RKO (cell line): ENCODE results near the gene IGSF3.
"Not testable (repeated sequence)": the region's sequence is repeated elsewhere in the genome, so short reads cannot be mapped to it uniquely, and the experiment has no call there.

Experiments
- DNase-seq: peaks from one replicate; pipeline ENCODE4 v3.0.0-alpha.2; 2016; ENCODE audit warnings: low spot score

IGSF3 gene

DNA sequence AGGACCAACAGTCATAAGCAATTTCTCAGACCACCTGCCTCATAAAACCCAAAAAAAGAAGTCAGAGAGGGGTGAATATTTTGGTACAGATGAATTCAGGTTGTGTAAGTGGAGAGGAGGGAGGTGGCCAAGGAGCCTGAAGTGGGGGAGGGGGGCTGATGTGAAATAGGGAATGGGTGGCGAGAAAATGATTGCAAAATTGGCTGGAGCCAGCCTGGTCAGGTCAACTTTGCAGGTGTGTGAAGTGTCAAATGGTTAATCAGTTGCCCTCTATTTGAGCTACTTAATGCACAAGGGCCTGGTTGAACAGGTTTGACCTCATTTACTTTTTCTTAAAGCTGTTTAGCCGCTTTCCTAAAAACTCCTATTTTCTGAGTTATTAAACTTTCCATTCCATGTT lies 38.1 kb downstream of the IGSF3 start:
- DNase-seq = not testable (repeated sequence)

DNA sequence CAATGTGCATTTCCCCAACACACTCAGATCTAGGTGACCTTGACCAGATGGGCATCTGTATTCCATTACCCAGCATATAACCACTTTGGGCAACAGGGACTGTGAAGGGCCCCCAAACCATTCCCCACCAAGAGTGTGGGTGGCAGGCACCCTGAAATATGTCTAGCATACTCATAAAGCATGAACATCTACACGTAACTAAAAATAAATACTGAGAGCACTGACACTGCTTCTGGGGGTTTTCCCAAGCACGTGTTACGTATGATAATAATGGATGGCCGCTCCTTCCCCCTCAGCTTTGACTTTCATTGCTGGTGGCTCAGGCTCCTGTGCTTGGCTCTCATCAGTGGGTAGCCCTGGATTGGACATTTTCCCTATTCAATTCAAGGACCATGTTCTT lies 39.1 kb downstream of the IGSF3 start:
- no peak for DNase-seq

DNA sequence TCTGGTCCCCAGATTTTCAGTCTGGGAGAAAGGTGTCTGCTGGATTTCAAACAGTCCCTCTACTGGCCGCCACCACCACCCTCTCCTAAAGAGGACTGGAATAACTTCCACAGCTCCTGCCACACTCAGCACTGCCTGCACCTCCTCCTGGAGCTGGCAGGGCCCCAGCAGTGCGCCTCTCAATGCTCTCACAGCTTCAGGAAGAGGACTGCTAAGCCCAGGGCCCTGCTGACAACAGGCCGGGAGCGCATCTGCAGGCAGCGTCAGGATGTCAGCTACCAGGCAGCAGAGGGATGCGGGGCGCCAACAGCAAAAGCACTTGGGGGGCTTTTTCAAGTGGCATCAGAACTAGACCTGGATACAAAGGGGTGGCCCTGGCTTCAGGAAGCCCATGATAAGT lies 40.2 kb downstream of the IGSF3 start:
- not testable (repeated sequence) for DNase-seq

DNA sequence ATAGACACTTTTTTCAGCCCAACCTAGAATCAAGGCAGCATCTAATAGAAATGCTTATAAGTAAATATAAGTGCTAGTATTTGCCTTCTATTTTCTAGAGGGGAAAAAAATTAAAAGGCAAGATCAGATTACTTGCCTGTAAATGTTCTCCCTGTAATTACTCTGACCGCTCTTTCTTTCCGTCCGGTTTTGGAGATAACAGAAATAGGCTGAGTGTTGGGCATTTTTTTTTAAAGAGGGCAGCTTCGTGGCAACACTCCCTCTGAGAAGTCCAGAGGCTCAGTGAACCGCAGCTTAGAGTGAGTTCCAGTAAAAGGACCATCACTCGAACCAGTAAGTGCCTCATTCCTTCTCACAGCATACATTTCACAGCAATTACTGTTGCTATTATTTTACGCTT lies 40.6 kb downstream of the IGSF3 start:
- not testable (repeated sequence) for DNase-seq

DNA sequence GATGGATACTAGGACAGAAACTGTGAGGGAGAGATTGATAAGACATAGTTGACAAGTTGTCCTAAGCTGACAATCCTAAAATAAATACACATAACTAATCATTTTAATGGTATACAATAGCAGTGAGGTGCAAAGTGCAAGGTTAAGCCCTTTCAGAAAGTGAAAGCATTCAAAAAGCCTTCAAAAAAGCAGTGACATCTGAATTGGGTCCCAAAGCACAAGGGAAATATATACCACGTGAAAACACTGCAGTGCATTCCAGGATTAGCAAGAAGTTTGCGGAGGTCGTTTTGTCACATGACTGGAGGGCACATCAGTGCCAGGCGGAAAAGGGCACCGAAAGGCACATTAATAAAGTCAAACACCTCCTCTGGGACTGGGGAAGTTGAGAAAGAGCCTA lies 42.4 kb downstream of the IGSF3 start:
- not testable (repeated sequence) for DNase-seq

DNA sequence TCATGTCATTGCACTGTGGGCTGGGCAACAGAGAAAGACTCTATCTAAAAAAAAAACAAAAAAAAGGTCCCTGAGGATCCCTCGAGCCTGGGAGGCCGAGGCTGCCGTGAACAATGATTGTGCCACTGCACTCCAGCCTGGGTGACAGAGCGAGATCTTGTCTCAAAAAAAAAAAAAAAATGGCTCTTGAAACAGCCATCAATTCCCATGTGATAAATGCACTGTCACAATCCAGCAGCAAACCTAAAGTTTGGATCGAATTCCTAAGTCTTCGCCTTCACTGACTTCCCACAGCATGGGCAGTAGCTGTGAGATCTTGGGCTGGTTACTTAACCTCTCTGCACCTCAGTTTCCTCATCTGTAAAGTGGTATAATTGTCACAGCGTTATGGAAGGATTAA lies 43.5 kb downstream of the IGSF3 start:
- no peak for DNase-seq

DNA sequence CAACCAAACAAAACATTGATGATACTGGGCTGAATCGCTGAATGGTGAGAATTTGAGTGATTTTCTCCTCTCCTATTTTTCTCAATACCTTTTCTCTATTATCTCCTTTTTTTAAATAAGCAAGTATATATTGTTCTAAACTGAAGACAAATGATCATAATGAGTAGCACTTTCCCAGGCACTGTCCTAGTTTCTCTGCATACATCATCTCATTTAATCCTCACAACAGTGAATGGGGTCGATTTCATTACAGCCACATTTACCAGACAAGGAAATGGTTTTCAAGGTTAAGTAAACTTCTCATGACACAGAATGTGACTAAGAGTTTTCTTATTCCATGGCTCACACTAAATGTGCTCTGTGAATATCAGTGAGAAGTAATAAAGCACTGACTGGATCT lies 45.0 kb downstream of the IGSF3 start:
- DNase-seq = not testable (repeated sequence)

DNA sequence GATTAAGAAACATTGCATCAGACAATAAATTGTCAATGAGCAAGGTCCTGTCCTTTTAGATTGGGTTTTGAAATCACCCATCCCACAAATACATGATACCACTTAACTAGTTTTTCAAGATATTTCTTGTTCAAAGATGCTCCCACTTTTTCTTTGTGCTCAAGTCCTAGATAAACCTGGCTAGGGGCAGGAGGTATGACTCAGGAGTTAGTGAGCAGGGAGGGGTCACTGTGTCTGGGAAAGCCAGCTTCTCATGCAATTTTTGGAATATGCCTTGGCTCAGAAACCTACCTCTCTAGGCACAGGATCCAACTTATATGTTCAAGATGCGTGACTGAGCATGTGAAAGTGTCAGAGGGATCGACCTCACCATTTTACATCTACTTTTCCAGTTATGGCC lies 45.8 kb downstream of the IGSF3 start:
- DNase-seq = not testable (repeated sequence)

DNA sequence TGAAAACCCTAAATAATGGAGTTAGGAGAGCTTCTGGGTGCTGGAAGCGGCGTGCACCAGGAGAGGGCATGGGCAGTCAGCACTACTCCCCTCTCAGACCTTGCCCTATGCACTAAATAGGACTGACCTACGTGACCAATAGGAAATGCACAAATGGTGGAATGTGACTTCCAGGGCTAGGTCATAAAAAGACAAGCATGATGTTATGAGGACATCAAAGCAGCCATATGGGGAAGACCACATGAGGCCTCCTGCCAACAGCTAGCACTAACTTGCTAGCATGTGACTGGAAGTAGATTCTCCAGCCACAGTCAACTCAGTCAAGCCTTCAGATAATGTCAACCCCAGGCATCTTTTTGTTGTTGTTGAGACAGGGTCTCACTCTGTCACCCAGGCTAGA lies 47.1 kb downstream of the IGSF3 start:
- not testable (repeated sequence) for DNase-seq

DNA sequence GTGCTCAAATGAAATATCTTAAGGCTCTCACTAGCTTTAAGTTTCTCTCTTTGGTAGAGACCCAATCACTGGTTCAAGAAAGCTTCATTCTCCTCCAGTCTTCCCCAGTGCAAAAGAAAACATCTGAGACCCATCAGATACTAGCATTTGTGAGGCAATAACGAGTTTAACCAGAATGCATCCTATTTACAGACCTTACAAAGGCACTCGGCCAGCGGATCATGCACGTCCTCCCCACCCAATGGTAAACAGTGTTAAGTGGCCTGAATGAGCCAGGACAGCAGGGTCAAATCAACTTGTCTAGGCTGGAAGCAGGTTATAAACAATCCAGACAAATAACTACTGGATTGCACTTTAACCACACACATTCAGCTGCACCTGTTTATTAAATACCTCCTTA lies 48.4 kb downstream of the IGSF3 start:
- DNase-seq = not testable (repeated sequence)

DNA sequence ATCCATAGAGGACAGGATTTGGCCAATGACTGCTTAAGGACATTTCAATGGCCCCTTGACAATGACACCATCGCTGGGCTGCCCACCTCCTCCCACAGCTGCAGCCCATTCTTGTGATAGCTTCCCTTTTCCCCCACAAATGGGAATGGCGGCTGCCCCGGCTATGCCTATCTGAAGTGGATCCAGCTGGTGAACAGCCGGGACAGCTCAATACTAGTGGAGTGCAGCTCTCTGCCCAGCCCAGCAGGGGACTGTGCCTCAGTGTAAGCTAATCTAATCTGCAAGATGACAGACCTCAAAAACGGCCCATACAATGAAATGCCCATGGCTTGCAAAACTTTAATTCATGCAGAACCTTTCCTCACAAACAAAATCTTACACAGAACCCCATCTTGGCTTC lies 49.7 kb downstream of the IGSF3 start:
- not testable (repeated sequence) for DNase-seq

DNA sequence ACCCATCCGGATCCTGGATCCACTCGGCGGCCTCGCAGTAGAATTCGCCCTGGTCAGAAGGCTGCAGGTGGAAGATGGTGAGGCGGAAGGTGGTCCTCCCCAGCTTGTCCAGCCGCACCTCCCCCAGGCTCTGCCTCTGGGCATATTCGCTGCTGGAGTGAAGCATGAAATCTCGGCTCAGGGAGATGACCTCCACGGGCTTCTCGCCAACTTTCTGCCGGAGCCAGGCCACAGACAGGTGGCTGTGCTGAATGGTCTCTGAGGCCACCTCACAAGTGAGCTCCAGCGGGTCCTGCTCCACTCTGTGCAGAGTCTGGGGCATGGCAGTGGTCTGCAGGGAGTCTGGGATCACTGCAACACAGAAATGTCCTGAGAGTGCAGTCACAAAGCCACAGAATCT lies 53.7 kb downstream of the IGSF3 start:
- DNase-seq = not testable (repeated sequence)

DNA sequence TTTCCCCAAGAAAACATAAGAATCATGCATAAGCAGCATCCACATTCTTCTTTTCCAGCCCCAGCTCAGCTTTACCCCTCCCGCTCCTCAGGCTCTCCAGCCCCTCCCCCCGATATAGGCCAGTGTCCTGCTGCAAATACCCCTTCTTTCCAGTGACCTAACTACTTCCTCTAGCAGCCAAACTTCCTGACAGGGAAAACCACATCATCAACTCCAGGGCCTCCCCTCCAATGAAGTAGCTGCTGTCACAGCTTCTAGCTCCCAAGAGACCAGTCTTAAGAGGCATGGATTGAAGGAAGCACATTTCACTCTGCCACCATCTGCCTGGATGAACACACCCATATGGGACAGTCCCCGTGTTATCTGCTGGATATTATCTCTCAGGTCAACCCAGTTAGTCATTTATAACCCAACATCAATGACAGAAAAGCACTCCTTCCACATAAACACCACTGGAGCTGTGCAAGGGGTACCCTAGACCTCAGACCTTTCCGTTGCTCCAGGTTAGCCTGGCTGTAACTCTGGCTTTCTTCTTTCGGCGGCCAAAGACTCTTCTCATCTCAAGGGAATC lies 57.6 kb downstream of the IGSF3 start:
- DNase-seq = not testable (repeated sequence)

DNA sequence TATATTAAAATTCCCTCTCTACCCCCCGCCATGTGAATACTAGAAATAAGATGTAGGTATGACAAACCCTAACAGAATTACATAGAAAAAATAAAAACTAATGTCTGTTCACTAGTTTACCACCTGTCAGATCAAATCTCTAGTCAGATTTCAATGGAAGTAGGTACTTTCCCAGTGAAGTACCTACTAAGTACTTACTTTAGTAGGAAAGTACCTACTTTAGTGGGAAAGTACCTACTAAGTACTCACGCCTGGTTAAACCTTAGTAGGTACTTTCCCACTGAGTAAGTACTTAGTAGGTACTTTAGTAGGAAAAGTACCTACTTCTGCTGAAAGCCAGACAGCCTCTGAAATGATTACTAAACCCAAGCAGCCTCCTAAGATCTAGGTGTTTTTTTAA lies 58.7 kb downstream of the IGSF3 start:
- not testable (repeated sequence) for DNase-seq

DNA sequence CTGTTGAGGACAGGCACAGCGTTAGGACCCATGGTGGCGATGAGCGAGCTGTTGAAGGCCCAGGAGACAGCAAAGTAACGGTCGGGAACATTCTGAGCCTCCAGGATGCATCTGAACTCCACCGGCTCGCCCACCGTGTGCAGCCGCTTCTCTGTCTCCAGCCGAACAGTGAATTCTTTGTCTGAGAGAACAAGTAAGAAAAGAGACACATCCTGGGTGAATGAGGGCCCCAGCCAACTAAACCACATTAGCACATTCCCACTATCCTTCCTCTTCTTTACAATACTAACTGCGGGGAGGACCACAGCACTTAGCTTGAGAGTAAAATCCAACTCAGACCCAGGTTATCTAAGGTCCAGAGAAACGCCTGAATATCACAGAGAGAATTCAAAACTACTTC lies 59.4 kb downstream of the IGSF3 start:
- DNase-seq = not testable (repeated sequence)

DNA sequence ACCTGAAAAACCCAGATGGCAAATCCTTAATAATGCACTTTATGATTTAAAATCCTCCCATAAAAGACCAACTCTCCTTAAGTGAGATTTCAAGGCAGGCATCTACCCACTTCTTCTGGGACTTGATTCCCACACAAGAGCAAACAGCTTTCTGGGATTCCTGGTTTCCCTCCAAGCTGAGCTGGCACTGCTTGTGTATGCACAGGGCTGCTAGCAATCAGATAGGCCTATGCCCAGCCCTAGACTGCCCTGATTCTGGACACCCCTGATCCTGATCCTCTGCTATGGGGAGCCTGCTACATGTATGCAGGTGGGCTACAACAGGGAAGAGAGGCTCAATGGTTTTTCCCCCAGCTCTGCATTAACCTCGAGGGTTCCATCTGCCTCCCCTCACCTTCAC lies 60.1 kb downstream of the IGSF3 start:
- not testable (repeated sequence) for DNase-seq

DNA sequence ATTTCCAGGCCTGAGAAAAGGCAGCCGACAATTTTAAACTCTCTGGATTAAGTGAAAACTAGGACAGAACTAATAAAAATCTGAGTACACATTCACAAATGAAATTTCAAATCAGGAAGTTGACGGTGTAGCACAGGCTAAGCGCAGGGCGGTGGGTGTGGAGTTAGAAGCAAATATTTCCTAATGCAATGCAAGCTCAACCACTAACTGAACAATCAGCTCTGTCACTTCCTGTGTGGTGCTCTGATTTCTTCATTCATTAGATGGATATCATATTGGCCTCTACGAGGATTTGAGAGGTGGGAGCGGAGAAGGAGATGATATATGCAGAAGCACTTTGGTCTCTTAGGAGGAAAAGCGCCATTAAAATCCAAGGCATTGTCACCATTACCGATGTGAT lies 61.5 kb downstream of the IGSF3 start:
- DNase-seq = not testable (repeated sequence)

DNA sequence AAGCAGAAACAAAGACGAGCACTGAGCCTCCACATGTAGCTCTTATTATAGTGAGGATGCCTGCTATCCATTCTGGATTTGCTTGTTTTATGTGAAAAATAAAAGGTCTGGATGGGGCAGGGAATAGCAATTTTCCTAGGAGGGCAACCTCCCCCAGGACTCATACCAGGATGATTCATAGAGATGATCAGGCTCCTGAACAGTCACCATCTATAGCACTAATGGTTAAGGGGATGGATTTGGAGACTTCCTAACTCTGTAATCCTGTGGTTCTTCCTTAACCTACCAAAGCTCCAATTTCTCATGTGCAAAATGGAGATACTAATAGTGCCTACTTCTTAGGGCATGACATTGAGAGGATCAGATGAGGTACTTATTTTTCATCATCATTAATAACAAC lies 62.2 kb downstream of the IGSF3 start:
- DNase-seq = no peak

DNA sequence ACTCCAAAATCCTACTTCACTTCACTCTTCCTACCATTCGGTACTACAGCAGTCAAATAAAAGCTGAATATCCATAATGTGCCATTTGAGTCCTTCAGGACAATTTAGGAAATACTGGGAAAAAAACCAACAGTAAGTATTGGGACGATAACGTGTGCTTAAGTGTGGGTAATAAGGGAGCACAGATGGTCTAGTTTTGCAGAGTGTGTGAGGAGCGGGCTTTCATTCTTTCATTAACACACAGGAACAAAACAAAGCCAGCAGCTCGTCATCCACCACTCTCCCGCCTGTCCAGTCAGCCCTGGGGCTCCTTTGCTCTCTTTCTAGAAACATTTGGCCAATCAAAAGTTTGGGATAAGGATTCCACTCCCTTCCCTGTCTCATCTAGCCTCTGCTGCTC lies 63.1 kb downstream of the IGSF3 start:
- not testable (repeated sequence) for DNase-seq

DNA sequence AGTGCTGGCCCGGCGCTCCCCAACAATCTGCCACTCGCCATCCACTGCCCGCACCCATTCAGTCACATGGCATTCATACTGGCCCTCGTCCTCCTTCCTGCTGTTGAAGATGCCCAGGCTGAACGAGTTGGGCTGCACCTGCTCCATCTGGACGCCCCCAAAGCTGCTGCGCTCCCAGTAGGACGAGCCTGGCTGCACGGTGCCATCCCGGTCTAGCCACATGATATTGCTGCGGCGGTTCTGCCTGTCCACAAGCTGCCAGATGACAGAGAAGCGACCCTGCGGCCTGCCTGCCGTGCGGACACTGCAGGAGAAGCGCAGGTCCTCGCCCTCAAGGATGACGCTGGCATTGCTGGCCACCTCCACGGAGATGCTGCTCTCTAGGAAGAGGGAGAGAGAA lies 63.9 kb downstream of the IGSF3 start:
- not testable (repeated sequence) for DNase-seq

DNA sequence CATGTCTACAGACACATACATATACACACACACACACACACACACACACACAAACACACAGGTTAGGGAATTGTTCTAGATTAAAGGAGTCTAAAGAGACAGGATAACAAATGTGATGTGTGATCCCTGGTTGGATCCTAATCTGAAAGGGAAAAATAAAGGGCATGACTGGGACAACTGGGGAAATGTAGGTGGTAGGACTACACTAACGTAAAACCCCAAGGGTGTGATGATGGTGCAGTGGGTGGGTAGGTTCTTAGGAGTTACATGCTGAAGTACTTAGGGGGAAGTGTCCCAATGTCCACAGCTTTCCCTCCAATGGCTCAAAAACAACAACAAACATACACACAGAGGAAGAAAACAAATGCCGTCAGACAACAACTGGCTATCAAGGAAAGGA lies 68.2 kb downstream of the IGSF3 start:
- not testable (repeated sequence) for DNase-seq

DNA sequence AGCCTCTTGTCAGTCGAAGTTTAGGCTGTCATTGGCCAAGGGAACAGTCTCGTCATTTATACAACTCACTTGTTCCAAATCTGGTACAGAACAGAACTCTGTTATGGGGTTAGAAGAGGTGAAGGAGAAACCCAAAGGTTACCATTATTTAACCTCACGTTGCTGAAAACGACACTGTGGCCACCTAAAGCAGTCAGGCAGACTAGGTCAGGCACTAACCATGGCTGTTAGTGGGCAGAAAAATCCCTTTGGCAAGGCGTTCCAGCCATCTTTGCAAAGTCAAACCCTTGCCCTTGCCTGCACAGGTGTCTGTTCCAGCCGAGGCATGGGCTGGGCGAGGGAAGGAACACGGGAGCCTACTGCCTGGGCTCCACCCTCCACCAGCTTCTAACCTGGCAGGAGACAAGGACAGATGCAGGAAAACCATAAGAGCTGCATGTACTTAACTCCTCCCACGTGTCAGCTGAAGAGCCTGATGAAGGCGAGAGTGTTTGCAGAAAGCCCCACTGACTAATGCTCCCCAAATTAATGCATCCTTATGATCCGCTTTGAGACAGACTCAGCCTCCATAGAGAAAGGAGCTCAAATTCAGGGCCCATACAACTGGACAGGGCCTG lies 69.0 kb downstream of the IGSF3 start:
- DNase-seq = not testable (repeated sequence)

DNA sequence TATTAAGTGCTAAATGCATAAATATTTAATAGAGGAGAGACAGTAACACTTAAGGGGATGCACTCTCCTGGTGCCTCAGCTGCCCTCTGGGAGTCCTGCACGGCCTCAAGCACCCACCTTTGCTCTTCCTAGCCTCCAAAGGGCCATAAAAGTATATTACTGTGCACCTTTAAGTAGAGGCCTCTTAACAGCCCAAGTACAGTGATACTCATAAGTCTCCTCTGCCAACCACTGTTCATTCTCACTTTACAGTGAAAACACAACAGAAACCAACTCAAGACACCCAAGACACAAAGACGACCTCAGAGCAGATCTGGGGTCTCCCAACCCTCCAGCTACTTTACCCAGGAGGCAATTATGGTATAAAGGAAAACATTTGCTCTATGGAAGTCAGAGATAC lies 70.1 kb downstream of the IGSF3 start:
- DNase-seq = not testable (repeated sequence)

DNA sequence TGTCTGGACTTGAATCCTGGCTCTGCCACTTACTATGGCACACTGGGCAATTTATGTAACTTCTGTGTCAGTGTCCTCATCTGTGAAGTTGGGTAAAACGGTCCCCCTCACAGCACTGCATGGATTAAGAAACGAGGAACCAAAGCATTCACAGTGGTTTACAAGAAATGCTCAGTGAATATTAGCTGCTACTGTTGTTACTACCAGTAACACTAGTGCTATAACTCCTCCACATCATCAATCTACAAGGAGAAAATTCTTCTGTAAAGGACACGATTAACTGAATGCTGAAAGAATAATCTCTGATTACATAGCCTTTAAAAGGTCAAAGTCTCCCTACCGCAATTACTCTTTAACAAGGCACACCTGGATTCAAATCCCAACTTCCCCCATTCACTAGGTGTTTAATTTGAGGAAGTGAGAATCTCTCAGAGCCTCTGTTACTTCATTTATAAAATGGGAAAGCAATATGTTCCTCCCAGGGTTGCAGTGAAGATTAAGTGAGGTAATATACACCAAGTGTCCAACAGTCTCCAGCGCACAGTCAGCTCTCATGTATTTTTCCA lies 70.7 kb downstream of the IGSF3 start:
- DNase-seq = not testable (repeated sequence)
